AG20443 (cell line): ENCODE results near the gene GALNTL6.
"Not testable (repeated sequence)": the region's sequence is repeated elsewhere in the genome, so short reads cannot be mapped to it uniquely, and the experiment has no call there.

Source experiments
- DNase-seq: peaks from one replicate; pipeline ENCODE4 v3.0.0; 2012; ENCODE audit warnings: low spot score, mixed read lengths

The GALNTL6 gene

GRCh38 chr4:172666711-172667368 lies 853.6 kb downstream of the GALNTL6 start:
- no peak for DNase-seq

GRCh38 chr4:172674811-172675210 lies 861.6 kb downstream of the GALNTL6 start:
- no peak for DNase-seq

- no peak for DNase-seq
Measured at GRCh38 chr4:172675232-172675631, 862.0 kb downstream of the GALNTL6 start.

GRCh38 chr4:172680691-172681090 lies 867.5 kb downstream of the GALNTL6 start:
- no peak for DNase-seq

- DNase-seq: no peak
Measured at GRCh38 chr4:172683021-172683420, 869.8 kb downstream of the GALNTL6 start.

- no peak for DNase-seq
Measured at GRCh38 chr4:172686021-172686420, 872.8 kb downstream of the GALNTL6 start.

- no peak for DNase-seq
Measured at GRCh38 chr4:172688534-172688933, 875.3 kb downstream of the GALNTL6 start.

GRCh38 chr4:172691552-172691951 lies 878.3 kb downstream of the GALNTL6 start:
- DNase-seq: no peak

- no peak for DNase-seq
Measured at GRCh38 chr4:172692701-172693100, 879.5 kb downstream of the GALNTL6 start.

GRCh38 chr4:172698256-172698655 lies 885.1 kb downstream of the GALNTL6 start:
- no peak for DNase-seq

- DNase-seq: no peak
Measured at GRCh38 chr4:172705565-172705964, 892.4 kb downstream of the GALNTL6 start.

GRCh38 chr4:172706000-172706399 lies 892.8 kb downstream of the GALNTL6 start:
- no peak for DNase-seq

- no peak for DNase-seq
Measured at GRCh38 chr4:172707622-172708021, 894.4 kb downstream of the GALNTL6 start.

- DNase-seq: no peak
Measured at GRCh38 chr4:172708184-172708583, 895.0 kb downstream of the GALNTL6 start.

GRCh38 chr4:172709376-172709775 lies 896.2 kb downstream of the GALNTL6 start:
- no peak for DNase-seq

GRCh38 chr4:172716291-172716690 lies 903.1 kb downstream of the GALNTL6 start:
- no peak for DNase-seq

GRCh38 chr4:172721659-172722058 lies 908.5 kb downstream of the GALNTL6 start:
- DNase-seq: no peak

- no peak for DNase-seq
Measured at GRCh38 chr4:172725581-172725980, 912.4 kb downstream of the GALNTL6 start.

- DNase-seq: no peak
Measured at GRCh38 chr4:172726001-172726423, 912.8 kb downstream of the GALNTL6 start.

- no peak for DNase-seq
Measured at GRCh38 chr4:172727631-172728030, 914.4 kb downstream of the GALNTL6 start.

- not testable (repeated sequence) for DNase-seq
Measured at GRCh38 chr4:172733645-172734044, 920.4 kb downstream of the GALNTL6 start.

- no peak for DNase-seq
Measured at GRCh38 chr4:172734555-172734954, 921.4 kb downstream of the GALNTL6 start.

GRCh38 chr4:172736046-172736445 lies 922.8 kb downstream of the GALNTL6 start:
- no peak for DNase-seq

- DNase-seq: no peak
Measured at GRCh38 chr4:172740434-172740833, 927.2 kb downstream of the GALNTL6 start.
